DND-41 (cell line): ENCODE results near the gene NAV3.

Experiments used
- CTCF ChIP-seq: IDR thresholded peaks from 2 replicates; pipeline ENCODE4 v1.5.1; 2012; ENCODE audit warnings: borderline replicate concordance, low read length, moderate library complexity, mild to moderate bottlenecking; ENCODE audit not compliant: poor library complexity, severe bottlenecking; ENCODE audit errors: extremely low read depth
- EZH2 ChIP-seq: IDR thresholded peaks from 3 replicates; pipeline ENCODE4 v1.6.1; 2012; ENCODE audit warnings: borderline replicate concordance, low read depth, mild to moderate bottlenecking, moderate library complexity, low read length, inconsistent platforms; ENCODE audit not compliant: severe bottlenecking

- TF ChIP-seq CTCF (no peak), EZH2 (no peak)
Observed at GRCh38 chr12:77833329-77833728, 2.6 kb downstream of the NAV3 start.
